ENCODE results near the gene POLR3C.
A peak's percentile ranks its signal among the peaks of the same experiment; 100 is the strongest.
"Not testable (repeated sequence)": the region's sequence is repeated elsewhere in the genome, so short reads cannot be mapped to it uniquely, and the experiment has no call there.

POLR3C gene, protein sequence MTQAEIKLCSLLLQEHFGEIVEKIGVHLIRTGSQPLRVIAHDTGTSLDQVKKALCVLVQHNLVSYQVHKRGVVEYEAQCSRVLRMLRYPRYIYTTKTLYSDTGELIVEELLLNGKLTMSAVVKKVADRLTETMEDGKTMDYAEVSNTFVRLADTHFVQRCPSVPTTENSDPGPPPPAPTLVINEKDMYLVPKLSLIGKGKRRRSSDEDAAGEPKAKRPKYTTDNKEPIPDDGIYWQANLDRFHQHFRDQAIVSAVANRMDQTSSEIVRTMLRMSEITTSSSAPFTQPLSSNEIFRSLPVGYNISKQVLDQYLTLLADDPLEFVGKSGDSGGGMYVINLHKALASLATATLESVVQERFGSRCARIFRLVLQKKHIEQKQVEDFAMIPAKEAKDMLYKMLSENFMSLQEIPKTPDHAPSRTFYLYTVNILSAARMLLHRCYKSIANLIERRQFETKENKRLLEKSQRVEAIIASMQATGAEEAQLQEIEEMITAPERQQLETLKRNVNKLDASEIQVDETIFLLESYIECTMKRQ

DNA sequence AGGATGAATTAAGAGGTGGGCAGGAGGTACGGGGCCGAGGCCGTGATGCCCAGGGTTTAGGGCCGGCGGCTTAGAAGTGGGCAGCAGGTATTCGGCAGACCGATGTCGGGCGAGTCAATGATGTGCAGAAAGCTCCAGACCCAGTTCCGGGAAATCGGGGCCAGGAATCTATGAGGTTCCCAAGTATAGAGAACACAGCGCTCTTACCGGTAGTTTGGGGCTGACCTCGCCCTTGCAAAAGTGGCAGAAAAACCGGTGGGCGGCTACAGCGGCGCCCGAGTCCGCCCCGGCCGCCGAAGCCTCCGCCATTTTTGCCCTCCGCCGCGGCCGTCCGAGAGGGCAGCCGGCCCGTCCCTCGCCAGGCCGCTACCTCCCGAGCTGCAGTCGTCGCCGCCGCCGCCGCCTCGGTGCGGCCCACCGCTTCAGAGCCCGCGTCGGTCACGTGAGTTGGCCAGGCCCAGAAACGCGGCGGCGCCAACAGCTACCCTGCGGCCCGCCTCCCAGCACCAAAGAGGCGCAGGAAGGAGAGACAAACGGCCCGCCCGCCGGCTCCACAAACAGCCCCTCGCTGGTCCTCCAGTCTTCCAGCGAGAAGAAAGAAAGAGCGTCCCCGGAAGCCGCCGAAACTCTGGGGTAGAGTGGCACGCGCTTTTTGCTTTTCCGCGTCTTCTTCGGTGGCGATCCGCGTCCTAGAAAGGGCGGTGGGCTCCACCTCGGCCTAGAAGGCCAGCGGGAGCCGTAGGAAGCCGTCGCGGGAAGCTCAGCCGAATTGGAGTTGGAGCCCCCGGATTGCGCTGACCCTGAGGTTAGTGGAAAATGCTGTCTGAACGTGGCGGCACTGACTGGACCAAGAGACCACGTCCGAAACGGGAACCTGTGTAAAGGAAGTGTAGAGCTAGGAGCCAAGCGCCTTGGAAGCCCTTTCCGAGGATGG, at the start of gene POLR3C, which contains the start of gene RNF115:
POLR3C (plus strand) TSS at position 636 of the 934 bp plus-strand sequence. CDS start 1,577 bp downstream, outside the sequence.
RNF115 (minus strand) TSS at position 531 of the 934 bp plus-strand sequence; CDS start at position 309, 222 bp downstream.
- peak; percentile 96 to 97 for DNase-seq

DNA sequence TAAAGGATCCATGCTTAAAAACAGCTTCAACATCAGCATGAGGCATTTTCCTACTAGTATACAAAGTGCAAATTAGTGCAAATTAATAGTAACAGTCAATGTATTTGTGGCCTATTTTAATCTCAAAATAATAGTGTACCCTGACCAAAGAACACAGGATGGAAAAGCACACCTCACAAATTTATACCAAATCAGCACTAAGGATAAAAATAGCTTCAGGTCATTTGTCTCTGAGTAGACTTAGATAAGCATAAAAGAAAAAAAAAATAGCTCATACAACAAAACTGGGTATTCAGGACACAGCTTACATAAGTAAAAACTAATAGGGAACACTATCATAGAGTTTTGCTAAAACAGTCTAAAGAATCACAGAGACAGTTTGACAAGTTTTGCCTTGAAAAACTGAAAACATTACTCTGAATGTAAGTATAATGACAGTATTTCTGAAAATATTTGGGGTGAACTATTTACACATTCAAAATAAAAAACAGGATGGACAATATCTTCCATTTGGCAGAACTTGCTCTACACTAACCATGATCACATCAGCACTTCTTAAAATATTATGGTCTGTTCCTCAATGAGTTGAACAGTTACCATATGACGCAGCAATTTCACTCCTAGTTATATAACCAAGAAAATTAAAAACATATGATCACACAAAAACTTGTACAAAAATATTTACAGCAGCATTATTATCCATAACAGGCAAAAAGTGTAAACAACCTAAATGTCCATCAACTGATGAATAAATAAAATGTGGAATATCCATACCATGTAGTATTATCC, 46.4 kb upstream of the POLR3C start:
- no peak for DNase-seq

DNA sequence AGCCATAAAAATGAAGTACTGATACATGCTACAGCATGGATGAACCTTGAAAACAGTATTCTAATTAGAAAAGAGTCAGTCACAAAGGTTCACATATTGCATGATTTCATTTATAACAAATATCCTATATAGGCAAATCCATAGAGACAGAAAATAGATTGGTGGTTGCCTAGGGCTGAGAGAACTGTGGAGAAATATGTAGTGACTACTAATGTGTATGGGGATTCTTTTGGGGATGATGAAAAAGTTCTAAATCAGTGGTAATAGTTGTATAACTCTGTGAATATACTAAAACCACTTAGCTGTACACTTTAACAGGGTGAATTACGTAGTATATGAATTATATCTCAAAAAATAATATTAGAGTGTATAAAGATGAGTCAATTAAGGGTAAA, 45.9 kb upstream of the POLR3C start:
- no peak for DNase-seq

- no peak for DNase-seq
Observed at GRCh38 chr1:145782272-145783099, 41.5 kb upstream of the POLR3C start.

DNA sequence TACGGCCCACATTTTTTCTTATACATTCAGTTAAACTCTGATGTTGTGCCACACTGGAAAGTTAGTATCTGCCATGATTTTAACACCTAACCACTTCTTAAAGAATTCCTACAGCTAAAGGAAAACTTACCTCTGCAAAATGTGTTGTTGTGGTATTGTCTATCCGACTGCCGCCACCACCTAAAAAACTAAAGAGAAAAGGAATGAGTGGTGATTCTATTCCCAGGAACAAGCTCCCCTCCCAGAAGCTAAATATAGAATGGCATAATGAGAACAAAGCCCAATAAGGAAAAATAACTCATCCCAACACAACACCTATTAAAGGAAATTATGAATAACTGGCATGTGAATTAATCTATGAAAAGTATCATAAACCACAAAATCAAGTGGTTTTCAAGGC, 39.6 kb upstream of the POLR3C start:
- DNase-seq, result no peak

- no peak for DNase-seq
Observed at GRCh38 chr1:145785547-145785946, 38.5 kb upstream of the POLR3C start.

DNA sequence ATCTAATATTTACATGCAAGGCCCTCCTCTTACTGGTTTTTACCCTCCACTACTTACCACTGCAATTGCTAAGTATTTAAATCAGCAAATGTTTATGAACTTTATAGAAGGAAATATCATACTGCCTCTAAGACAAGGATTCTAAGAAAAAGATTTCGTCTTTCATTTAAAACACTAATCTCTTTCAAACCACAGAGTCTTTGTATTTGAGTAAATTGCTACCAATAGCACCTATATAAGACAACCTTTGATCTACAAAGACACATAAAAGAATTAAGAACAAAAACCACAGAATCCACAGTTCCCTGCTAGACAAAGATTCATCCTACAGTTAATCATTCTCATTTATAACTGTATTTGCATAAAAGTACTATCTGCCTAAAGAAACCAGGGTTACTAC, 37.7 kb upstream of the POLR3C start:
- DNase-seq, result no peak

DNA sequence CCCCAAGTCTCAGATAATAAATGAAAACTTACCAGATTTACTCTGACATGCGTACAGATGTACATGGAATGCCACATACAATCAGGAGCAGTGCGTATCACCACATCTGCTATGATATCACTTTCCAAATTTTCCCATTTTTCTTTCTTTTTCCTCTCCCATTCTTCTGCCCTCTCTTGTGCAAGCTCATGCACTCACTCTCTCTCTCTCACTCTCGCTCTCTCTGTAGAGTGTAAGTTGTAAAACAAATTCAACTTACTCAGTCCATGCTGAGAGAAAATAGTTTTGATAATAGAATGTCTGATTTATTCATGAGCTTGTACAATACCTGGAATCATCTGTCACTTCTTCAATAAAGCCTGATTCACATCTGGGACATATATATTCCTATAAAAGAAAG, 35.4 kb upstream of the POLR3C start:
- DNase-seq, result no peak

GRCh38 chr1:145791860-145792259, 32.1 kb upstream of the POLR3C start:
- not testable (repeated sequence) for DNase-seq

DNA sequence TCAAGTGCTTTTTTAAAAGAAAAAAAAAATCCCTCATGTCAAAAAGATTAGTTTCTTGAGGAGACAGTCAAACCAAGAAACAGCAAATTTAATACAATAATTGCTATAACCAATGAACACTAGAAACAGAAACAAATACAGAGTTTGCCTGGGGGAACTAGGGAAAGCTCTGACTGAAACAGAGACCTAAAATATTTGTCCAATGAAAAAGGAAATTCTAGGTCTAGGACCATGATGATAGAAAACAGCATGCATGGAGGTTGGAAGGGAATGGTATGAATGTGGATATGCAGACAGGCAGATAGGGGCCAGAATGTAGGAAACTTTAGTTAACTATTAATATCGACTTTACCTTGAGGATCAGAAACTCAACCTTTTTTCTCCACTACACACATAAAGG, 31.5 kb upstream of the POLR3C start:
- no peak for DNase-seq

DNA sequence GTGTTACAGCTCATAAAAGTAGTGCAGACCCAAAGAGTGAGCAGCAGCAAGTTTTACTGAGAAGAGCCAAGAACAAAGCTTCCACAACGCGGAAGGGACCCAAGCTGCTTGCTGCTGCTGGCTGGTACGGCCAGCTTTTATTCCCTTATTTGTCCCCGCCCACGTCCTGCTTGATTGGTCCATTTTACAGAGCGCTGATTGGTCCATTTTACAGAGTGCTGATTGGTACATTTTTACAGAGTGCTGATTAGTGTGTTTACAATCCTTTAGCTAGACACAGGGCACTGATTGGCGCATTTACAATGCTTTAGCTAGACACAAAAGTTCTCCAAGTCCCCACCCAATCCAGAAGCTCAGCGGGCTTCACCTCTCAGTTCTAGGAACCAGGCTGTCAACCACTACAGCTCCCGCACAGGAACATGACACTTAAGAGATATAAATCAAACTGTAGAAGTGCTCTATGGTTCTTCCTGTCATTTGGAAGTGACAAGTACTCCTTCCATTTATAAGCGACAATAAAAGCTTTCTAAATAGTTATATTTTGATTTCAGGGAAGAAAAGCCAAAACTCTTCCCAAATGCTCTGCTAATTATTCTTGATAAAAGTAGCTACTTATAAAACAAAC, 28.6 kb upstream of the POLR3C start:
- DNase-seq, result no peak

DNA sequence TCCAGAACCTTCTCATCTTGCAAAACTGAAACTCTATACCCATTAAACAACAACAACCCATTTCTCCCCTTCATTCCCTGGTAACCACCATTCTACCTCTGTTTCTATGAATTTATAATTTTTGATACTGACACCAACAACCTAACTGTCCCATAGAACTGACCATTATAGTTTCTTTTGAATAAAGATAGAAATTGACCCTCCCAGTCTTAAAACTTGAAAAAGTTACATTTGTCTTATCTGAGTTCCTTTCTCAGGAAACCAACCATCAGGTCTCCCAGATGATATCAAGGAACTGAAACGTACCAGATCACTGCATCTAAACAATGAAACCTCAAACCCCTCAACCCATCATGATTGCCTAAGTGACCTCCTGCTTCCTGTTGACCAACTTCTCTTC, 27.2 kb upstream of the POLR3C start:
- no peak for DNase-seq

- no peak for DNase-seq
Observed at GRCh38 chr1:145799806-145800205, 24.2 kb upstream of the POLR3C start.

GRCh38 chr1:145804235-145805045, 19.6 kb upstream of the POLR3C start:
- DNase-seq, result no peak

DNA sequence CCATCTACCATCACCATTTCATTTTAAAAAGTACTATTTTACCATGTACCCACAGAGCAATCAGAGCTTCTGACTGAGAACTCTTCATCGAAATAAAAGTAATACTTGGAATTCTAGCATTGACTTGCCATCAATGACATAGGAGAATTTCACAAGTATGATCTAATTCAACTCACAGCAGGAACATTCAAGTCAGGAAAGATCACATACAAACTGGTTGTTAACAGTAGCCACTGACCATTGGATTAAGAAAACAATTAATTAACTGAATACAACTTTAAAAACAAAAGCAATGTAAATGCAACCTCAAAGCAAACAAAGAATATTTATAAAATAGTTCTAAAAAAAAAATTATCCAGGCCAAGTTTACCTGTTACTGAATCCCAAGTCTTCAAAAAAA, 18.9 kb upstream of the POLR3C start:
- DNase-seq, result no peak

- no peak for DNase-seq
Observed at GRCh38 chr1:145806408-145806807, 17.6 kb upstream of the POLR3C start.

GRCh38 chr1:145806844-145807243, 17.2 kb upstream of the POLR3C start:
- DNase-seq, result no peak

DNA sequence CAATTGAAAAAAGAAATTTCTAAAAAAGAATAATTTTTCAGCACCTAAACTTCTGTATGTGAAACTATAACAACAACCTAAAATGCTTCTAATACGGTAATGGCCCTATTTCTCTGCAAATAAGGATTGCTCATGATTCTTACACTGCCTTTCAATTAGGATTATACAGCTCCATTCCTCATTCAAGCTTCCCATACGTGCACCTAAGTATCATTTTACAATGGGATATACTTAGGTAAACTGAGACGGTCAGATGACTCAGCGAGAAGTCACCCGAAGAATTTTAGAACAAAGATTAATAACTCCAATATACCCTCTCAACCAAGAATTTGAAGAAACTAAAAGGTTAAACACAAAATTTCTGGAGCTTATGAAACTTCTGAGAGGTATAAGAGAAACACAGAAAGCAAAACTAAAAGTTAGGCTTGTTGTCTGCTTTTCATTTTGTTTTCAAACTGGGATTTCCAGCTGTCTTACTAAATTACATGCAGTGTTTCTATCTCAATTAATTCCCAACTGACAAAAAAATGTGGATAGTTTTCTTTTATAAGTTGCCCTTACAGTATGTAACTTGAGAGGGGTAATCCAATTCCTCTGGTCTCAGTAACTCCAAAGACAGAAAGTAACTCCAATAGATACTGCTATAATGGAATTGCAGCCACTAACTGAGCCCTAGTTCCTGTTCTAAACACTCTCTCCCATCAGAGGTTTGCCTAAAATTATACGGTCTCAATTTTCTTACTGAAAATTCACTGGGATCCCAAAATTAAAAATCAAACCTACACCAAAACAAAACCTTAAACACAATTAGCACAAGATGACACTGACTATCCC, 10.8 kb upstream of the POLR3C start:
- not testable (repeated sequence) for DNase-seq

GRCh38 chr1:145818095-145818494, 5.9 kb upstream of the POLR3C start:
- DNase-seq, result not testable (repeated sequence)

Measured in NCI-H2081 (cell line).